Measurements from ENCODE around the gene PAK3. TPM values are rescaled to one million over a fixed set of nuclear protein-coding genes. Genes with fewer than 3 reads are reported as not detected.

The PAK3 gene
- total and polyA plus RNA-seq, 7 donors, result 0.04 to 0.71 (median 0.15) TPM

- H3K36me3 ChIP-seq (ENCODE audit: insufficient read depth in 1 of 2, low read depth in 1 of 2), result no peaks in the 10 kb centered on the region
- no peak overlapping the region for H3K4me3 ChIP-seq
- DNase-seq (no peak), ATAC-seq (no peak)
- peaks cover 6% of the 10 kb centered on the region for H3K9me3 ChIP-seq
- intact Hi-C loops (cut with DNase I), result loop anchor here (5.0 to 10.0 kb wide), 2 partner anchors 280 to 283 kb away; no protein-coding TSS in a partner anchor
- no peaks in the 10 kb centered on the region for H3K4me1 ChIP-seq
- 20 to 46% (median 32%) methylated on average over 3 of the region's 3 CpGs for WGBS, 3 donors
- no peak overlapping the region for H3K27ac ChIP-seq
- peak; percentile 23 for TF ChIP-seq CTCF (IDR thresholded peaks at IDR 0.05)
- peaks cover 0 to 10% (median 0%) of the 10 kb centered on the region in 3 donors for H3K27me3 ChIP-seq (ENCODE audit: insufficient read depth in 3 of 3, low read length in 2 of 3)
These were observed 68.7 kb downstream of the PAK3 start for GRCh38 chrX:111164728-111165127.

DNA sequence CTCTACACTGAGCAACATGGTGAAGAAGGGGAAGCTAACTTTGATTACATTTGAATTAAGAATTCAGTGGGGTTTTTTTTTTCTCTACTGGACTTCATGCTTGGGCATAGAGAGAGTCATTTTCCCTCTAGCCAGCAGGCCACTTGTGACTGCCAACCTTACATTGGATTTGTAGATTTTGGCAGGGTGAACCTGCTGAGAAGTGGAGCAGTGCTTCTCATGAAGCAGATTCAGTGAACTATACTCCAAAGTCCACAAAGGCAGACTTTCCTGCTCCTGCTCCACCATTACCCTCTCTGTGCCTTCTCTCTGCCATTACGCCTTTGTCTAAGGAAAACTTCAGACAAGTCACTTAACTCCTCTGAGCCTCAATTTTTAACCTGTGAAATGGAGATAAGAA, 69.9 kb downstream of the PAK3 start:
- peaks cover 0 to 10% (median 0%) of the 10 kb centered on the region in 3 donors for H3K27me3 ChIP-seq (ENCODE audit: insufficient read depth in 3 of 3, low read length in 2 of 3)
- TF ChIP-seq CTCF (IDR thresholded peaks at IDR 0.05), result no peak
- WGBS, 3 donors, result 86 to 97% (median 93%) methylated on average over 1 of the region's 1 CpG
- DNase-seq, result no peak
- no peaks in the 10 kb centered on the region for H3K4me1 ChIP-seq
- H3K36me3 ChIP-seq (ENCODE audit: insufficient read depth in 1 of 2, low read depth in 1 of 2), result no peaks in the 10 kb centered on the region
- peaks cover 6% of the 10 kb centered on the region for H3K9me3 ChIP-seq
- ATAC-seq, result no peak
- no peak overlapping the region for H3K27ac ChIP-seq
- H3K4me3 ChIP-seq, result no peak overlapping the region
- intact Hi-C loops (cut with DNase I), result loop anchor here (5.0 to 10.0 kb wide), 2 partner anchors 279 to 281 kb away; no protein-coding TSS in a partner anchor

- Histone ChIP-seq H3K27ac (no peak overlapping the region), H3K9me3 (no peaks in the 10 kb centered on the region), H3K4me1 (no peaks in the 10 kb centered on the region), H3K36me3 (ENCODE audit: insufficient read depth in 1 of 2, low read depth in 1 of 2) (no peaks in the 10 kb centered on the region), H3K27me3 (ENCODE audit: insufficient read depth in 3 of 3, low read length in 2 of 3) (peaks cover 0 to 10% (median 0%) of the 10 kb centered on the region in 3 donors), H3K4me3 (no peak overlapping the region)
- DNase-seq (no peak), ATAC-seq (no peak)
- intact Hi-C loops (cut with DNase I), result loop anchor here (5.0 to 10.0 kb wide), 2 partner anchors 277 to 280 kb away; no protein-coding TSS in a partner anchor
- WGBS, 3 donors, result 71 to 90% (median 78%) methylated on average over 2 to 3 of the region's 3 CpGs
- no peak for TF ChIP-seq CTCF (IDR thresholded peaks at IDR 0.05)
These were observed 71.3 kb downstream of the PAK3 start for GRCh38 chrX:111167334-111167733.

- whole genome bisulfite sequencing, 3 donors, result 64 to 83% (median 70%) methylated on average over 2 of the region's 2 CpGs
- intact Hi-C loops (cut with DNase I), result loop anchor here (5.0 to 10.0 kb wide), 2 partner anchors 276 to 279 kb away; no protein-coding TSS in a partner anchor
- DNase-seq, result no peak
These were observed 72.3 kb downstream of the PAK3 start for GRCh38 chrX:111168314-111168713.

More at GRCh38 chrX:111168314-111168713, 72.3 kb downstream of the PAK3 start:
- Histone ChIP-seq H3K27me3 (ENCODE audit: insufficient read depth in 3 of 3, low read length in 2 of 3) (peaks cover 0 to 3% (median 0%) of the 10 kb centered on the region in 3 donors), H3K9me3 (no peaks in the 10 kb centered on the region), H3K27ac (no peak overlapping the region), H3K4me1 (no peaks in the 10 kb centered on the region), H3K36me3 (ENCODE audit: insufficient read depth in 1 of 2, low read depth in 1 of 2) (no peaks in the 10 kb centered on the region), H3K4me3 (no peak overlapping the region)
- TF ChIP-seq CTCF (IDR thresholded peaks at IDR 0.05), result no peak
- ATAC-seq, result no peak
